HepG2 (cell line): ENCODE results near the gene NAA38. TPM values are rescaled to one million over a fixed set of nuclear protein-coding genes. Genes with fewer than 3 reads are reported as not detected.
A peak's percentile ranks its signal among the peaks of the same experiment; 100 is the strongest.

Experiments
- FUBP1 ChIP-seq: sonication (generic); formaldehyde crosslinking; IDR thresholded peaks from 2 replicates; pipeline ENCODE4 v1.5.1; 2020; ENCODE audit warnings: missing genetic modification reagents, mild to moderate bottlenecking, borderline replicate concordance
- GABPB1 ChIP-seq: IDR thresholded peaks from 2 replicates; pipeline ENCODE4 v1.6.1; 2016; ENCODE audit warnings: mild to moderate bottlenecking, missing genetic modification reagents, moderate library complexity, missing compliant biosample characterization
- IRX3 ChIP-seq: sonication (generic); formaldehyde crosslinking; IDR thresholded peaks from 2 replicates; pipeline ENCODE4 v1.8.1; 2023; ENCODE audit warnings: mild to moderate bottlenecking, low read depth, missing genetic modification reagents, borderline replicate concordance
- RARA ChIP-seq: IDR thresholded peaks from 2 replicates; pipeline ENCODE4 v1.6.1; 2016; ENCODE audit warnings: missing genetic modification reagents, missing compliant biosample characterization
- SALL1 ChIP-seq: sonication (generic); formaldehyde crosslinking; IDR thresholded peaks from 2 replicates; pipeline ENCODE4 v1.8.0; 2022; ENCODE audit warnings: mild to moderate bottlenecking, missing genetic modification reagents
- TCF7 ChIP-seq: sonication (generic); IDR thresholded peaks from 2 replicates; pipeline ENCODE4 v1.6.1; 2016; ENCODE audit warnings: antibody characterized with exemption, low read depth
- TEAD2 ChIP-seq: sonication (generic); formaldehyde crosslinking; IDR thresholded peaks from 2 replicates; pipeline ENCODE4 v1.9.0; 2021; ENCODE audit warnings: missing genetic modification reagents
- THAP8 ChIP-seq: sonication (generic); formaldehyde crosslinking; IDR thresholded peaks from 2 replicates; pipeline ENCODE4 v1.5.1; 2020; ENCODE audit warnings: missing genetic modification reagents, mild to moderate bottlenecking, borderline replicate concordance
- ZBTB25 ChIP-seq: IDR thresholded peaks from 2 replicates; pipeline ENCODE4 v1.6.1; 2018; ENCODE audit warnings: missing genetic modification reagents
- ZFP1 ChIP-seq: IDR thresholded peaks from 2 replicates; pipeline ENCODE4 v1.6.1; 2016
- ZMAT3 ChIP-seq: sonication (generic); formaldehyde crosslinking; conservative IDR thresholded peaks from 2 replicates; pipeline ENCODE4 v1.7.0; 2021; ENCODE audit warnings: missing genetic modification reagents
- ZNF318 ChIP-seq: sonication (generic); formaldehyde crosslinking; IDR thresholded peaks from 2 replicates; pipeline ENCODE4 v1.4.0; 2020; ENCODE audit warnings: mild to moderate bottlenecking, missing genetic modification reagents
- ZNF503 ChIP-seq: sonication (generic); formaldehyde crosslinking; IDR thresholded peaks from 2 replicates; pipeline ENCODE4 v1.4.0; 2020; ENCODE audit warnings: missing genetic modification reagents
- ZSCAN31 ChIP-seq: sonication (generic); formaldehyde crosslinking; IDR thresholded peaks from 2 replicates; pipeline ENCODE4 v1.5.0; 2020; ENCODE audit warnings: low read depth, mild to moderate bottlenecking, missing genetic modification reagents
- polyA plus RNA-seq, 8 experiments: library from polyadenylated mRNA; depleted of rRNA in 3 of 8; stranded (reverse) in 7 of 8; unstranded in 1 of 8; fragments of >200 nt; fragmentation: Illumina TruSeq in 4 of 8; extraction: Trizol in 4 of 8; gene quantifications; 2 replicates each; pipeline versions ENCODE4 v1.2.1 to v1.2.3, GENCODE V29; 2011 to 2016; ENCODE audit warnings: low read depth in 4 of 8, missing spikeins in 1 of 8, mixed read lengths in 1 of 8; ENCODE audit not compliant: insufficient read depth in 1 of 8
- total RNA-seq, 5 experiments: library from RNA; depleted of rRNA; stranded (reverse); fragments of >200 nt; fragmentation: Illumina TruSeq; extraction: Trizol; gene quantifications; 2 replicates each; pipeline ENCODE4 v1.2.3, GENCODE V29; 2016; ENCODE audit warnings: low read depth in 1 of 5

The NAA38 gene
- total and polyA plus RNA-seq, 2 of the 13 experiments (the other 11 are each of a cell fraction or from before 2014, with no cell fraction given) = 46.9 to 91.6 TPM

- TF ChIP-seq THAP8 (0 out of 2 replicates have a peak, but pooled peaks have one; percentile 54), IRX3 (CRISPR knock-in tag) (0 out of 2 replicates have a peak, but pooled peaks have one; percentile 31), SALL1 (CRISPR knock-in tag) (peak; percentile 41), ZNF503 (CRISPR knock-in tag) (no peak), TCF7 (no peak), ZFP1 (CRISPR knock-in tag) (no peak), GABPB1 (CRISPR knock-in tag) (peak; percentile 64), ZSCAN31 (CRISPR knock-in tag) (peak; percentile 51; the same call in 1 of the 2 replicates), RARA (CRISPR knock-in tag) (peak; percentile 86), FUBP1 (no peak), TEAD2 (CRISPR knock-in tag) (no peak), ZMAT3 (CRISPR knock-in tag) (0 out of 2 replicates have a peak, but pooled peaks have one; percentile 53), ZBTB25 (peak; percentile 23; the same call in 1 of the 2 replicates), ZNF318 (CRISPR knock-in tag) (no peak)
Measured at GRCh38 chr17:7844292-7845154, 12.8 kb downstream of the NAA38 start (continued).
